NCI-H1417 treated with DMSO at 0.1 percent for 48 hours (cell line): ENCODE measurements around the gene CITED4.

Experiments
- DNase-seq: peaks from one replicate; lab custom pipeline; 2025; lab: John Stamatoyannopoulos, UW

The CITED4 gene

DNA sequence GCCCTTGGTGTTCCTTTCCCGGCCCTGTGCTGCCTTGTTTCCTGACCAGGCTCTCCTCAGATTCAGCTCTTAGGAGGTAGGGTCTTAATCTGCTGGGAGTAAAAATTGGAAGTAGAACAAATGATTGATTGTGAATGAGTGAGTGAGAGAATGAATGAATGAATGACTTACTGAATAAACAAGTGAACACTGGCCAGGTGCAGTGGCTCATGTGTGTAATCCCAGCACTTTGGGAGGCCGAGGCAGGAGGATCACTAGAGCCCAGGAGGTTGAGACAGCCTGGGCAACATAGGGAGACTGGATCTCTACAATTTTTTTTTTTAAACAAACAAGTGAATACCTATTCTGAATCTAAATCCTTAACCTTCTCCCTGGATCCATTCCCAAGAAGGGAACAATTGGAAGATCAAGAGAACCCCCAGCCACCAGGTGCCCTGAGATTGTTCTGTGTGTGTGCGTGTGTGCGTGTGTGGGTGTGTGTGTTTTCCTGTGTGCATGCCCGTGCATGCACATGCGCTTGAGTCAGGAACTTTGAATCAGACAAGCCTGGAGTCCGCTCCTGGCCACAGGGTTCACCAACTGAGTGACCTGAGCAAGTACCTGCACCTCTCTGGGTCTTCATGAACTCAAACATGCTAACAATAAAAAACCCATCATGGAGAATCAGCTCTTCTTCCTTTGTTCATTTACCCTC lies 24.3 kb upstream of the CITED4 start:
- no peak for DNase-seq

- DNase-seq: no peak
Measured at GRCh38 chr1:40884055-40884795, 22.1 kb upstream of the CITED4 start.

DNA sequence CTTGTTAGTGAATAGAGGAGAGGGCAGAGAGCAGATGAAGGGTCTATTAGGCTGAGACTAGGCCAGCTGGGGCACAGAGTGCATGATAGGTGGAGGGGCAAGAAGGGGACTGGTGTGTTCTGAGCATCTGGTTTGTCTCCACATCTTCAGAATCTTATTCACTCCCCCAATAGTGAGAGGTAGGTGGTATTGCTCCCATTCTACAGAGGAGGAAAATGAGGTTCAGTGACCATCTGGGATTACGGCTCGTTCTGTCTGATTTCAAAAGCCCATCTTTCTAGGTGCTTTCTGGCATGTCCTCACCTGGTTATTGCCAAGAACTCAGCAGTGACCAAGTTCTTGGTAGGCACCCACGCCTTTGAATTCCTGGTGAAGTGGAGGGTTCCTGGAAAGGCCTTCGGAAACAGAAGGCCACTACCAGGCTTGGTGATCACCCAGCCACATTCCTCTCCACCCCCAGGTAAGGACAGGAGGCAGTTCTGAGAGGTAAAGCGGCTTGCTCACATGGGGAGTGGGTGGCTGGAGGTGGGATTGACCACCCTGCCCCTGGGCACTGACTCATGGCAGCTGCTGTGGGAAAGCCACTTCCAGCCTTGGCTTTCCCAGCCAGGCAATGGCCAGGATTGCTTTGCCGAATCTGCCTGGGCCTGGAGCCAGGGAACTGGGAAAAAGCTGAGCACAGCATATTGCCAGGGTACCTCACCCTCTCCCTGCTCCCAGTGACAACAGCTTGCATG lies 18.8 kb upstream of the CITED4 start:
- no peak for DNase-seq

GRCh38 chr1:40879482-40880175 lies 17.5 kb upstream of the CITED4 start:
- DNase-seq: no peak

DNA sequence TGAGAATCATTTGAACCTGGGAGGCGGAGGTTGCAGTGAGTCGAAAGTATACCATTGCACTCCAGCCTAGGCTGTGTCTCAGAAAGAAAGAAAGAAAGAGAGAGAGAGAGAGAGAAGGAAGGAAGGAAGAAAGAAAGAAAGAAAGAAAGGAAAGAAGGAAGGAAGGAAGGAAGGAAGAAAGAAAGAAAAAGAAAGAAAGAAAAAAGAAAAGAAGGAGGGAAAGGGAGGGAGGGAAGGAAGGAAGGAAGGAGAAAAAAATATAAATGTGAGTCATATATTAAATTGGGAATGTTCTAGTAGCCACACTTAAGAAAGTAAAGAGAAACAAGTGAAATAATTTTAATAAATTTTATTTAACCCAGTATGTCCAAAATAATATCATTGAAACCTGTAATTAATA lies 16.7 kb upstream of the CITED4 start:
- no peak for DNase-seq

DNA sequence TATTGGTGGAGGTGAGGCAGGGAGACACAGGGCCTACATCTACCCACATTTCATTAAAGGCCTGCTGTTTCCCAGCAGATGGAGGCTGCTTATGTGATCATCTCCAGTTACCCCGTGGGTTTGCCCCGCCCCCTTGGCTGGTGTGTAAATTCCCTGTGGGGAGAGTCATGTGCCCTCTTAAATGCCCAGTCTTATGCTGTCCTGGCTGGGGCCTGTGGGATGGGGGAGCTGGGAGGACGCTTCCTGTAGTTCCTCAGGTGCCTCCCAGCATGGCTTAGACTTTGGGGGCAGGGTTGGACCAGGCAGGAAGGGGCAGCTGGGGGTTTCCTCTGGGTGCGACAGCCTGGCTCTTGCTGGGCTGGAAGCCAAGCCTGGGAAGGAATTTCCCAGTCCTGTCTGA lies 15.5 kb upstream of the CITED4 start:
- DNase-seq: no peak

DNA sequence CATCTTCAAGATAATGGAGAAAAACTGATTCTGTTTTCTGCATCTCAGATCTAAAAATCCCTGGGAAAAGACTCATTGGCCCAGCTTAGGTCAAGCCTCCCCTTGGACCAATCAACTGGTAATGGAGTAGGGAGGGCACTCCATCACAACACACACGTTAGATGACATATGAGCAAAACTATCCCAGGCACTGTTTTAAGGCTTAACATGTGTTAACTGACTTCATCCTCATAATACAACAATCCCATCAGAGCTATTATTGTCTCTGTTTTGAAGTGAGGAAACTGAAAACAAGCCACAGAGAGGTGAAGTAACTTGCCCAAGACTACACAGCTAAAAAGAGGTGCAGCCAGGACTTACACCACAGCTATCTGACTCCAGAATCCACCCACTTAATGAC lies 14.7 kb upstream of the CITED4 start:
- no peak for DNase-seq

- no peak for DNase-seq
Measured at GRCh38 chr1:40876436-40876761, 14.2 kb upstream of the CITED4 start.

DNA sequence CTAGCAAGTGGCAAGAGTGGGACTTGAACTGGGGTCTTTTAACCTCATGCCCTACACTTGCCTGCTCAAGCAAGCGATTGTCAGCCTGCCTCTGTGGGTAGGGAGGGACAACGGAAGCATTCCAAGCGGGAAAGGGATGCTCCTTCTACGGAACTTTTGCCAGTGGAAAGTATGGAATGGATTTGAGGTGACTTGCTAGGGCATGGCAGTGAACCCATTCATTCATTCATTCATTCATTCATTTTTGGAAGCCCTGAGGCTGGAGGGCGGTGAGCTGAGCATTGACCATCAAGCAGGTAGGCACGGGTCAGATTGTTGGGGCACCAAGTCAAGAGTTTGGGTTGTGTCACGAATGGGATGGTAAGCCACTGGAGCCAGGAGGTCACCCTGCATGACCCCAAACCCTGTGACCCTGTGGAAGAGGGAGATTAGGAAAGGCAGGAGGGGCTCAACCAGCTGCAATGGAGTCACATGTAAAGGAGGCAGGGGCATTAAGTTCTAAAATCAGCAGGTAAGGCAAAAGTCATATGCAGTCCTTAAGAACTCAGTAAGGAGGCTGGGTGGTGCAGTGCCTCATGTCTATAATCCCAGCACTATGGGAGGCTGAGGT lies 11.8 kb upstream of the CITED4 start:
- no peak for DNase-seq

DNA sequence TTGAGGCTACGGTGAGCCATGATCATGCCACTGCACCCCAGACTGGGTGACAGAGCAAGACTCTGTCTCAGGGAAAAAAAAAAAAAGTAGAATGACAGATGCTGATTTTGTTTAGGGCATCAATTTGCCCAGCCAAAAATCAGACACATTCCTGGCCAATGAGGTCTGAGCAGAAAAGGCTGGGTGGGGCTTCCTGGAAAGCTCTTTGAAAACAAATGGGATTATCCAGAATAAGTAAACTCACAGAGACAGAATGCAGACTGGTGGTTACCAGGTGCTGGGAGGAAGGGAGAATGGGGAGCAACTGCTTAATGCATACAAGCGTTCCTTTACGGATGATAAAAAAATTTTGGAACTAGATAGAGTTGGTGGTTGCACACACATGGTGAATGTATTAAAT lies 10.1 kb upstream of the CITED4 start:
- DNase-seq: no peak

GRCh38 chr1:40870135-40870728 lies 8.1 kb upstream of the CITED4 start:
- no peak for DNase-seq

GRCh38 chr1:40868051-40868723 lies 6.0 kb upstream of the CITED4 start:
- DNase-seq: no peak

- no peak for DNase-seq
Measured at GRCh38 chr1:40861224-40862003, 749 bp downstream of the CITED4 start.

DNA sequence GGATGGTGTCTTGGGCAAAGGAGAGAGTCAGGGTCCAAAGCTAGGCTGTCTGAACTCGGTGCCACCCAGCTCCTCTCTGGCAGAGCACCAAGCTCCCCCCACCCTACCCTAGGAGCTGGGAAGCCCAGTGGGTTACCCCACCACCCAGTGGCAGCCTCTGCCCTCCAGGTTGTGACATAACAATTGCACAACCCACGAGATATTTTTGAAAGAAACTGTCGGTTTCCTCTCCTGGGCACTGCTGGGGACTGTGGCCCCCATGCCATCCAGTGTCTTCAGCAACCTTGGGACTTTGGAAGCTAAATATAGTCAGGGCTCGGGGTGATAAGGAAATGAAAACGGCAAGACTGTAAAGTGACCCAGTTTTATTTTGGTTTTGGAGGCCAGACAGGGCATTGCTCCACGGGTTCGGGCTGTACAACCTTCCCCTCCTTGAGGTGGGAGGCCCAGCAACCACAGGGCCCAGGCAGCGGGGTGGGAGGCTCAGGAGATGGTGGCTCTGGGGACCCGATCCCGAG lies 1.4 kb downstream of the CITED4 start:
- DNase-seq: no peak

- no peak for DNase-seq
Measured at GRCh38 chr1:40858856-40859416, 3.2 kb downstream of the CITED4 start.

- DNase-seq: no peak
Measured at GRCh38 chr1:40857737-40858136, 4.4 kb downstream of the CITED4 start.

GRCh38 chr1:40856656-40857302 lies 5.4 kb downstream of the CITED4 start:
- DNase-seq: no peak

GRCh38 chr1:40856116-40856515 lies 6.0 kb downstream of the CITED4 start:
- no peak for DNase-seq

GRCh38 chr1:40855513-40855912 lies 6.7 kb downstream of the CITED4 start:
- no peak for DNase-seq

DNA sequence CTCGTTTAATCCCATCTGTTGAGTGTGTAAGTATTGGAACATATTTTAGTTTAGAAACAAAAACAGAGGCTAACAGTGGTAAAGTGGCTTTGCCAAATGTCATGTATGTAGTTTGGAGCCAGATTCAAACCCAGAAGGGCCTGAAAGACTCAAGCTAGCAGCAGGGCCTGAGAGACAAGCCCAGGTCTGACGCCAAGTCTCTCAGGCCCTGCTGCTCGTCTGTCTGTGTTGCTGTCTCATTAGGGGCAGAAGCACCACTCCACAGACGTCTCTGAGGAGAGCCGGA lies 8.3 kb downstream of the CITED4 start:
- no peak for DNase-seq
